HG03521 (cell line): ENCODE results near the gene MEST.
"Not testable (repeated sequence)": the region's sequence is repeated elsewhere in the genome, so short reads cannot be mapped to it uniquely, and the experiment has no call there.

Experiments used
- ATAC-seq: cut with Tn5 transposase; IDR thresholded peaks from one replicate; pipeline ENCODE4 v1.9.1; 2021; ENCODE audit warnings: mild to moderate bottlenecking, moderate library complexity; ENCODE audit not compliant: unreplicated experiment

MEST gene

GRCh38 chr7:130491841-130492522 lies at the start of gene MEST:
MEST (plus strand) TSS chr7:130492085; CDS start chr7:130492314, 229 bp downstream.
- no peak for ATAC-seq

- ATAC-seq, result no peak
Measured at GRCh38 chr7:130442601-130443000, 49.3 kb upstream of the MEST start.

GRCh38 chr7:130444234-130444633 lies 47.7 kb upstream of the MEST start:
- no peak for ATAC-seq

- no peak for ATAC-seq
Measured at GRCh38 chr7:130444751-130445407, 47.0 kb upstream of the MEST start.

- no peak for ATAC-seq
Measured at GRCh38 chr7:130446259-130446658, 45.6 kb upstream of the MEST start.

GRCh38 chr7:130451344-130451743 lies 40.5 kb upstream of the MEST start:
- ATAC-seq, result not testable (repeated sequence)

GRCh38 chr7:130452951-130453350 lies 38.9 kb upstream of the MEST start:
- no peak for ATAC-seq

GRCh38 chr7:130454959-130455358 lies 36.9 kb upstream of the MEST start:
- ATAC-seq, result no peak

GRCh38 chr7:130458257-130458656 lies 33.6 kb upstream of the MEST start:
- peak; percentile 58 for ATAC-seq

GRCh38 chr7:130461272-130461671 lies 30.6 kb upstream of the MEST start:
- ATAC-seq, result no peak

- ATAC-seq, result no peak
Measured at GRCh38 chr7:130463553-130464434, 28.1 kb upstream of the MEST start.

- no peak for ATAC-seq
Measured at GRCh38 chr7:130468612-130469011, 23.3 kb upstream of the MEST start.

- no peak for ATAC-seq
Measured at GRCh38 chr7:130471974-130472373, 19.9 kb upstream of the MEST start.

- no peak for ATAC-seq
Measured at GRCh38 chr7:130473289-130473688, 18.6 kb upstream of the MEST start.

- ATAC-seq, result no peak
Measured at GRCh38 chr7:130473876-130474275, 18.0 kb upstream of the MEST start.

GRCh38 chr7:130475776-130476175 lies 16.1 kb upstream of the MEST start:
- ATAC-seq, result no peak

GRCh38 chr7:130476297-130477150 lies 15.4 kb upstream of the MEST start:
- ATAC-seq, result peak; percentile 83

- ATAC-seq, result no peak
Measured at GRCh38 chr7:130478991-130479390, 12.9 kb upstream of the MEST start.

- ATAC-seq, result no peak
Measured at GRCh38 chr7:130479716-130480400, 12.0 kb upstream of the MEST start.

GRCh38 chr7:130481898-130482297 lies 10.0 kb upstream of the MEST start:
- no peak for ATAC-seq
